ENCODE data around the gene ATP6V1F.
A peak's percentile ranks its signal among the peaks of the same experiment; 100 is the strongest.

ATP6V1F gene

GRCh38 chr7:128873234-128873633 lies 10.6 kb downstream of the ATP6V1F start:
- H2AFZ ChIP-seq (ENCODE audit: insufficient read depth, low read length, poor library complexity): peak overlapping the region; percentile 8
- peak overlapping the region; percentile 42 for H3K18ac ChIP-seq (ENCODE audit: low read length)
- peak overlapping the region; percentile 63 for H4K8ac ChIP-seq (ENCODE audit: low read depth, low read length)
- WGBS (ENCODE audit: extremely low coverage, insufficient coverage, insufficient read length): no CpG with 5 or more reads among the region's 9 CpGs
- H2BK120ac ChIP-seq (ENCODE audit: insufficient read depth, low read length, poor library complexity): peak overlapping the region; percentile 80
- no peaks in the 10 kb centered on the region for H3K36me3 ChIP-seq (ENCODE audit: control insufficient read depth in 1 of 2, insufficient read depth in 2 of 2, low read length in 2 of 2)
- peak overlapping the region; percentile 63 for H3K14ac ChIP-seq (ENCODE audit: low read length)
- H3K79me2 ChIP-seq (ENCODE audit: control insufficient read depth, insufficient read depth, low read length, poor library complexity): no peaks in the 10 kb centered on the region
- peak overlapping the region; percentile 24 for H3K4ac ChIP-seq (ENCODE audit: low read depth, low read length)
- H3K9me3 ChIP-seq (ENCODE audit: insufficient read depth, low read depth, low read length): no peaks in the 10 kb centered on the region
- H3K27ac ChIP-seq (ENCODE audit: low read depth, low read length): no peak overlapping the region
- peaks cover 15% of the 10 kb centered on the region for H3K79me1 ChIP-seq (ENCODE audit: low read length)
- H3K4me2 ChIP-seq (ENCODE audit: low read length): no peak overlapping the region
- H4K12ac ChIP-seq (ENCODE audit: low read depth, low read length): no peak overlapping the region
- H2BK12ac ChIP-seq (ENCODE audit: low read length): peak overlapping the region; percentile 81
- no peak for DNase-seq
- H3K4me1 ChIP-seq (ENCODE audit: control insufficient read depth in 1 of 2, insufficient read depth in 2 of 2, low read length in 2 of 2): peaks cover 35 to 41% of the 10 kb centered on the region in 2 experiments
- peak overlapping the region; percentile 71 for H2AK5ac ChIP-seq (ENCODE audit: low read length)
- no peak overlapping the region for H3K4me3 ChIP-seq (ENCODE audit: low read depth, low read length)
- no peak overlapping the region for H3K9ac ChIP-seq (ENCODE audit: low read length)
- H4K91ac ChIP-seq (ENCODE audit: low read depth, low read length): peak overlapping the region; percentile 90
- peaks cover 22% of the 10 kb centered on the region for H3K27me3 ChIP-seq (ENCODE audit: insufficient read depth, low read length)
- H3K23ac ChIP-seq (ENCODE audit: low read length): no peak overlapping the region
- H2BK5ac ChIP-seq (ENCODE audit: low read depth, low read length, poor library complexity): peak overlapping the region; percentile 42

- Histone ChIP-seq H2BK120ac (ENCODE audit: insufficient read depth, low read length, poor library complexity) (no peak overlapping the region), H2BK12ac (ENCODE audit: low read length) (peak overlapping the region; percentile 37), H2BK5ac (ENCODE audit: low read depth, low read length, poor library complexity) (no peak overlapping the region), H4K8ac (ENCODE audit: low read depth, low read length) (peak overlapping the region; percentile 6), H3K27me3 (ENCODE audit: insufficient read depth, low read length) (peaks cover 14% of the 10 kb centered on the region), H3K9ac (ENCODE audit: low read length) (no peak overlapping the region), H3K14ac (ENCODE audit: low read length) (peak overlapping the region; percentile 36), H3K4me2 (ENCODE audit: low read length) (no peak overlapping the region), H3K27ac (ENCODE audit: low read depth, low read length) (no peak overlapping the region), H3K4me3 (ENCODE audit: low read depth, low read length) (no peak overlapping the region), H4K91ac (ENCODE audit: low read depth, low read length) (peak overlapping the region; percentile 67), H4K12ac (ENCODE audit: low read depth, low read length) (no peak overlapping the region), H3K9me3 (ENCODE audit: insufficient read depth, low read depth, low read length) (no peaks in the 10 kb centered on the region), H2AFZ (ENCODE audit: insufficient read depth, low read length, poor library complexity) (no peak overlapping the region), H3K18ac (ENCODE audit: low read length) (peak overlapping the region; percentile 54), H3K36me3 (ENCODE audit: control insufficient read depth in 1 of 2, insufficient read depth in 2 of 2, low read length in 2 of 2) (no peaks in the 10 kb centered on the region), H3K79me1 (ENCODE audit: low read length) (peaks cover 15% of the 10 kb centered on the region), H3K23ac (ENCODE audit: low read length) (no peak overlapping the region), H3K4me1 (ENCODE audit: control insufficient read depth in 1 of 2, insufficient read depth in 2 of 2, low read length in 2 of 2) (peaks cover 32 to 34% of the 10 kb centered on the region in 2 experiments), H2AK5ac (ENCODE audit: low read length) (peak overlapping the region; percentile 80), H3K79me2 (ENCODE audit: control insufficient read depth, insufficient read depth, low read length, poor library complexity) (no peaks in the 10 kb centered on the region), H3K4ac (ENCODE audit: low read depth, low read length) (no peak overlapping the region)
- no CpG with 5 or more reads among the region's 22 CpGs for WGBS (ENCODE audit: extremely low coverage, insufficient coverage, insufficient read length)
- no peak for DNase-seq
Observed at GRCh38 chr7:128874140-128875031, 11.7 kb downstream of the ATP6V1F start.

GRCh38 chr7:128875523-128875948 lies 12.9 kb downstream of the ATP6V1F start:
- Histone ChIP-seq H3K79me2 (ENCODE audit: control insufficient read depth, insufficient read depth, low read length, poor library complexity) (no peaks in the 10 kb centered on the region), H3K9me3 (ENCODE audit: insufficient read depth, low read depth, low read length) (no peaks in the 10 kb centered on the region), H2AFZ (ENCODE audit: insufficient read depth, low read length, poor library complexity) (no peak overlapping the region), H2BK120ac (ENCODE audit: insufficient read depth, low read length, poor library complexity) (no peak overlapping the region), H3K27ac (ENCODE audit: low read depth, low read length) (no peak overlapping the region), H3K14ac (ENCODE audit: low read length) (no peak overlapping the region), H3K4ac (ENCODE audit: low read depth, low read length) (no peak overlapping the region), H3K79me1 (ENCODE audit: low read length) (peaks cover 15% of the 10 kb centered on the region), H2AK5ac (ENCODE audit: low read length) (no peak overlapping the region), H3K4me3 (ENCODE audit: low read depth, low read length) (no peak overlapping the region), H3K23ac (ENCODE audit: low read length) (no peak overlapping the region), H3K36me3 (ENCODE audit: control insufficient read depth in 1 of 2, insufficient read depth in 2 of 2, low read length in 2 of 2) (no peaks in the 10 kb centered on the region), H3K27me3 (ENCODE audit: insufficient read depth, low read length) (peaks cover 4% of the 10 kb centered on the region), H4K12ac (ENCODE audit: low read depth, low read length) (no peak overlapping the region), H3K18ac (ENCODE audit: low read length) (no peak overlapping the region), H3K4me1 (ENCODE audit: control insufficient read depth in 1 of 2, insufficient read depth in 2 of 2, low read length in 2 of 2) (peaks cover 27 to 28% of the 10 kb centered on the region in 2 experiments), H4K8ac (ENCODE audit: low read depth, low read length) (no peak overlapping the region), H2BK12ac (ENCODE audit: low read length) (no peak overlapping the region), H2BK5ac (ENCODE audit: low read depth, low read length, poor library complexity) (no peak overlapping the region), H3K9ac (ENCODE audit: low read length) (no peak overlapping the region), H4K91ac (ENCODE audit: low read depth, low read length) (no peak overlapping the region), H3K4me2 (ENCODE audit: low read length) (no peak overlapping the region)
- peak; percentile 80 to 91 for DNase-seq
- no CpG with 5 or more reads among the region's 8 CpGs for WGBS (ENCODE audit: extremely low coverage, insufficient coverage, insufficient read length)

GRCh38 chr7:128876127-128876526 lies 13.5 kb downstream of the ATP6V1F start:
- H3K79me1 ChIP-seq (ENCODE audit: low read length): peaks cover 15% of the 10 kb centered on the region
- no peak overlapping the region for H3K4me2 ChIP-seq (ENCODE audit: low read length)
- no peak overlapping the region for H2BK120ac ChIP-seq (ENCODE audit: insufficient read depth, low read length, poor library complexity)
- H3K27me3 ChIP-seq (ENCODE audit: insufficient read depth, low read length): no peaks in the 10 kb centered on the region
- WGBS (ENCODE audit: extremely low coverage, insufficient coverage, insufficient read length): no CpG with 5 or more reads among the region's 3 CpGs
- H3K23ac ChIP-seq (ENCODE audit: low read length): no peak overlapping the region
- H3K79me2 ChIP-seq (ENCODE audit: control insufficient read depth, insufficient read depth, low read length, poor library complexity): no peaks in the 10 kb centered on the region
- no peaks in the 10 kb centered on the region for H3K36me3 ChIP-seq (ENCODE audit: control insufficient read depth in 1 of 2, insufficient read depth in 2 of 2, low read length in 2 of 2)
- no peak overlapping the region for H3K18ac ChIP-seq (ENCODE audit: low read length)
- no peak overlapping the region for H3K4me3 ChIP-seq (ENCODE audit: low read depth, low read length)
- DNase-seq: peak; percentile 71 to 77
- no peak overlapping the region for H4K91ac ChIP-seq (ENCODE audit: low read depth, low read length)
- H3K27ac ChIP-seq (ENCODE audit: low read depth, low read length): no peak overlapping the region
- H3K4me1 ChIP-seq (ENCODE audit: control insufficient read depth in 1 of 2, insufficient read depth in 2 of 2, low read length in 2 of 2): peaks cover 24 to 27% of the 10 kb centered on the region in 2 experiments
- no peak overlapping the region for H3K4ac ChIP-seq (ENCODE audit: low read depth, low read length)
- H3K9me3 ChIP-seq (ENCODE audit: insufficient read depth, low read depth, low read length): no peaks in the 10 kb centered on the region
- no peak overlapping the region for H3K9ac ChIP-seq (ENCODE audit: low read length)
- H4K12ac ChIP-seq (ENCODE audit: low read depth, low read length): no peak overlapping the region
- no peak overlapping the region for H2AFZ ChIP-seq (ENCODE audit: insufficient read depth, low read length, poor library complexity)
- H2AK5ac ChIP-seq (ENCODE audit: low read length): no peak overlapping the region
- no peak overlapping the region for H3K14ac ChIP-seq (ENCODE audit: low read length)
- H4K8ac ChIP-seq (ENCODE audit: low read depth, low read length): no peak overlapping the region
- no peak overlapping the region for H2BK12ac ChIP-seq (ENCODE audit: low read length)
- H2BK5ac ChIP-seq (ENCODE audit: low read depth, low read length, poor library complexity): no peak overlapping the region
